COLO829 (cell line): ENCODE measurements around the gene MN1.

Experiments
- DNase-seq: peaks from one replicate; pipeline ENCODE4 v3.0.0; 2012; ENCODE audit warnings: low spot score

The MN1 gene

GRCh38 chr22:27801616-27802345, at the start of gene MN1:
TSS of gene MN1 (minus strand) at chr22:27801756. CDS start at chr22:27800543, 1,213 bp downstream.
- no peak for DNase-seq

- peak; percentile 60 for DNase-seq
These were observed 48.5 kb upstream of the MN1 start for GRCh38 chr22:27850000-27850521.

- DNase-seq = no peak
These were observed 46.4 kb upstream of the MN1 start for GRCh38 chr22:27848005-27848404.

GRCh38 chr22:27846910-27847309, 45.4 kb upstream of the MN1 start:
- DNase-seq = no peak

GRCh38 chr22:27846248-27846757, 44.7 kb upstream of the MN1 start:
- DNase-seq = no peak

GRCh38 chr22:27845644-27846043, 44.1 kb upstream of the MN1 start:
- DNase-seq = no peak

- no peak for DNase-seq
These were observed 43.4 kb upstream of the MN1 start for GRCh38 chr22:27844656-27845591.

GRCh38 chr22:27844256-27844655, 42.7 kb upstream of the MN1 start:
- DNase-seq = no peak

GRCh38 chr22:27843441-27843840, 41.9 kb upstream of the MN1 start:
- DNase-seq = no peak

- no peak for DNase-seq
These were observed 41.3 kb upstream of the MN1 start for GRCh38 chr22:27842669-27843431.

- DNase-seq = no peak
These were observed 40.6 kb upstream of the MN1 start for GRCh38 chr22:27842201-27842600.

- DNase-seq = no peak
These were observed 38.9 kb upstream of the MN1 start for GRCh38 chr22:27840436-27840835.

- DNase-seq = no peak
These were observed 37.6 kb upstream of the MN1 start for GRCh38 chr22:27839057-27839660.

- DNase-seq = no peak
These were observed 34.6 kb upstream of the MN1 start for GRCh38 chr22:27836181-27836580.

- DNase-seq = no peak
These were observed 33.9 kb upstream of the MN1 start for GRCh38 chr22:27835446-27835845.

GRCh38 chr22:27834364-27835185, 33.0 kb upstream of the MN1 start:
- DNase-seq = no peak

- DNase-seq = no peak
These were observed 32.2 kb upstream of the MN1 start for GRCh38 chr22:27833803-27834202.

- DNase-seq = no peak
These were observed 31.1 kb upstream of the MN1 start for GRCh38 chr22:27832606-27833005.

- no peak for DNase-seq
These were observed 28.1 kb upstream of the MN1 start for GRCh38 chr22:27829620-27830019.
